Thyroid gland (tissue), 4 donors: Measurements from ENCODE around the gene ABHD15. TPM values are rescaled to one million over a fixed set of nuclear protein-coding genes. Genes with fewer than 3 reads are reported as not detected.
A peak's percentile ranks its signal among the peaks of the same experiment; 100 is the strongest.

Experiments
- DNase-seq, 2 donors: peaks; one replicate each; pipeline ENCODE4 v3.0.0-alpha.2; 2019
- H3K27ac ChIP-seq, 3 donors: fragments of 200-600 bp; sonication (generic); 1 replicate in 2 of 3; 2 replicates in 1 of 3; pipeline ENCODE4 v1.5.1; 2016 to 2019; ENCODE audit warnings: mild to moderate bottlenecking in 1 of 3, moderate library complexity in 1 of 3
- H3K27me3 ChIP-seq: fragments of 200-600 bp; sonication (generic); one replicate; pipeline ENCODE4 v1.5.1; 2019
- H3K36me3 ChIP-seq, 2 donors: fragments of 200-600 bp; sonication (generic); one replicate each; pipeline ENCODE4 v1.5.1; 2016 to 2019
- H3K4me1 ChIP-seq, 2 donors: fragments of 200-600 bp; sonication (generic); one replicate each; pipeline ENCODE4 v1.5.1; 2017 to 2019
- H3K4me3 ChIP-seq, 3 donors: fragments of 200-600 bp; sonication (generic); replicated peaks in 1 of 3; 1 replicate in 2 of 3; 2 replicates in 1 of 3; pipeline ENCODE4 v1.5.1; 2016; ENCODE audit warnings: mild to moderate bottlenecking in 1 of 3
- H3K9me3 ChIP-seq: fragments of 200-600 bp; sonication (generic); one replicate; pipeline ENCODE4 v1.5.1; 2017
- CTCF ChIP-seq, 6 experiments: fragments of 200-600 bp in 3 of 6; fragments of 450-650 bp in 3 of 6; sonication (generic) in 3 of 6; IDR thresholded peaks; one replicate each; pipeline ENCODE4 v1.5.1; 2016 to 2019; ENCODE audit warnings: antibody characterized with exemption in 6 of 6, mild to moderate bottlenecking in 2 of 6, inconsistent platforms in 1 of 6, moderate library complexity in 1 of 6
- POLR2A ChIP-seq, 2 donors: fragments of 450-650 bp; IDR thresholded peaks; one replicate each; pipeline ENCODE4 v1.6.1; 2017; ENCODE audit warnings: antibody characterized with exemption in 2 of 2, mild to moderate bottlenecking in 2 of 2, moderate library complexity in 1 of 2
- WGBS, 2 donors: methylation state at CpG; one replicate each; pipeline ENCODE4 v1.1.5; 2017; 5-methylcytosine and 5-hydroxymethylcytosine counted together
- intact Hi-C: fragments of 100-400 bp; cut with DNase I; formaldehyde crosslinking; loops from one replicate; pipeline ENCODE4 v1.15.1; 2023
- total RNA-seq, 4 donors: library from RNA; depleted of rRNA; stranded (reverse); fragments of >200 nt; gene quantifications; one replicate each; pipeline ENCODE4 v1.2.3, GENCODE V29; 2016

The ABHD15 gene
- total RNA-seq, 4 donors from 2014 or later, result 11.6 to 19.8 (median 13.0) TPM

- no peaks in the 10 kb centered on the region for H3K27me3 ChIP-seq
- DNase-seq, result peak; percentile 55 to 56
- no peaks in the 10 kb centered on the region for H3K36me3 ChIP-seq
- no peak overlapping the region for H3K4me3 ChIP-seq
- TF ChIP-seq CTCF (IDR thresholded peaks at IDR 0.05) (no peak), POLR2A (IDR thresholded peaks at IDR 0.05) (no peak)
- WGBS, 2 donors, result 3 to 4% methylated on average over 26 to 31 of the region's 31 CpGs
- H3K9me3 ChIP-seq, result no peaks in the 10 kb centered on the region
- intact Hi-C loops, result no loop called here
- peak overlapping the region; percentile 21 to 79 (median 56) for H3K27ac ChIP-seq
- H3K4me1 ChIP-seq, result peaks cover 50 to 60% of the 10 kb centered on the region in 2 donors
These were observed 24.4 kb upstream of the ABHD15 start for GRCh38 chr17:29591146-29591736.

GRCh38 chr17:29590411-29591145 is 23.7 kb upstream of the ABHD15 start:
- intact Hi-C loops, result no loop called here
- TF ChIP-seq CTCF (IDR thresholded peaks at IDR 0.05), result no peak
- no peak for TF ChIP-seq POLR2A (IDR thresholded peaks at IDR 0.05)
- DNase-seq, result no peak
- 49 to 69% methylated on average over 10 to 27 of the region's 30 CpGs for WGBS, 2 donors
- Histone ChIP-seq H3K27me3 (no peaks in the 10 kb centered on the region), H3K36me3 (no peaks in the 10 kb centered on the region), H3K27ac (peak overlapping the region in 1 of 3 donors; percentile 79), H3K4me1 (peaks cover 50 to 60% of the 10 kb centered on the region in 2 donors), H3K4me3 (peak overlapping the region in 1 of 3 donors; percentile 16), H3K9me3 (no peaks in the 10 kb centered on the region)

GRCh38 chr17:29589524-29590410 is 22.9 kb upstream of the ABHD15 start, which contains the start of gene GIT1:
Gene GIT1 (minus strand): TSS chr17:29589648. CDS start chr17:29589378, 270 bp downstream.
- H3K27ac ChIP-seq, result peak within 1 kb of the TSS; percentile 35 to 79 (median 72)
- H3K27me3 ChIP-seq, result no peaks in the 10 kb centered on the region
- peak within 1 kb of the TSS; percentile 69 to 88 (median 84) for H3K4me3 ChIP-seq
- H3K9me3 ChIP-seq, result no peaks in the 10 kb centered on the region
- peaks cover 50 to 60% of the 10 kb centered on the region in 2 donors for H3K4me1 ChIP-seq
- TF ChIP-seq POLR2A (IDR thresholded peaks at IDR 0.05) (peak; percentile 42 to 89), CTCF (IDR thresholded peaks at IDR 0.05) (peak in 1 of 6 experiments; percentile 20)
- DNase-seq, result peak; percentile 89 to 91
- no peaks in the 10 kb centered on the region for H3K36me3 ChIP-seq
- WGBS, 2 donors, result 21 to 48% methylated on average over 10 to 23 of the region's 70 CpGs
- intact Hi-C loops, result loop anchor here (10.0 kb wide), 1 partner anchor 345 kb away; the partner anchor contains the start of gene SSH2

- Histone ChIP-seq H3K4me1 (peaks cover 48 to 64% of the 10 kb centered on the region in 2 donors), H3K36me3 (no peaks in the 10 kb centered on the region), H3K27ac (peak overlapping the region; percentile 35 to 78 (median 72)), H3K4me3 (peak overlapping the region; percentile 69 to 88 (median 84)), H3K9me3 (no peaks in the 10 kb centered on the region), H3K27me3 (no peaks in the 10 kb centered on the region)
- no peak for TF ChIP-seq POLR2A (IDR thresholded peaks at IDR 0.05)
- TF ChIP-seq CTCF (IDR thresholded peaks at IDR 0.05), result no peak
- intact Hi-C loops, result loop anchor here (10.0 kb wide), 1 partner anchor 346 kb away; the partner anchor contains the start of gene SSH2
- peak; percentile 31 to 45 for DNase-seq
- WGBS, 2 donors, result 0 to 4% methylated on average over 7 to 8 of the region's 72 CpGs
These were observed 21.9 kb upstream of the ABHD15 start for GRCh38 chr17:29588562-29589411.
